DND-41 (cell line): ENCODE data around the gene BARHL1.
A peak's percentile ranks its signal among the peaks of the same experiment; 100 is the strongest.

ENCODE experiments used
- ATAC-seq: fragments of 200-7000 bp; cut with Tn5 transposase; 3 replicates; pipeline ENCODE4 v1.9.1; 2021; ENCODE audit warnings: low read depth; ENCODE audit not compliant: insufficient read depth
- DNase-seq: peaks from one replicate; pipeline ENCODE4 v3.0.0-alpha.2; 2020
- H2AFZ ChIP-seq: 2 replicates; pipeline ENCODE4 v1.6.0; 2012; ENCODE audit warnings: low read depth, low read length
- H3K27ac ChIP-seq: 2 replicates; pipeline ENCODE4 v1.5.1; 2012; ENCODE audit warnings: low read length, inconsistent platforms
- H3K27me3 ChIP-seq: fragments of 200-600 bp; sonication (generic); 2 replicates; pipeline ENCODE4 v1.6.0; 2012; ENCODE audit warnings: low read length, mild to moderate bottlenecking, inconsistent platforms; ENCODE audit not compliant: insufficient read depth, poor library complexity
- H3K36me3 ChIP-seq: 2 replicates; pipeline ENCODE4 v1.5.1; 2012; ENCODE audit warnings: low read length, inconsistent platforms; ENCODE audit not compliant: insufficient read depth
- H3K4me1 ChIP-seq: 2 replicates; pipeline ENCODE4 v1.5.1; 2012; ENCODE audit warnings: mild to moderate bottlenecking, low read length; ENCODE audit not compliant: insufficient read depth
- H3K4me2 ChIP-seq: 2 replicates; pipeline ENCODE4 v1.6.0; 2012; ENCODE audit warnings: mild to moderate bottlenecking, moderate library complexity, low read length, inconsistent platforms; ENCODE audit not compliant: insufficient read depth
- H3K4me3 ChIP-seq, 2 experiments: fragments of 200-600 bp in 1 of 2; shearing (Covaris generic) in 1 of 2; 2 replicates each; pipeline ENCODE4 v1.5.1; 2012 to 2016; ENCODE audit warnings: inconsistent platforms in 2 of 2, low read length in 2 of 2, mild to moderate bottlenecking in 2 of 2, low read depth in 1 of 2, moderate library complexity in 1 of 2
- H3K79me2 ChIP-seq: 2 replicates; pipeline ENCODE4 v1.6.0; 2012; ENCODE audit warnings: low read length, inconsistent platforms; ENCODE audit not compliant: insufficient read depth
- H3K9ac ChIP-seq: 2 replicates; pipeline ENCODE4 v1.6.0; 2012; ENCODE audit warnings: low read depth, mild to moderate bottlenecking, inconsistent platforms, low read length, moderate library complexity
- H3K9me3 ChIP-seq: 2 replicates; pipeline ENCODE4 v1.5.1; 2012; ENCODE audit warnings: low read length, moderate library complexity, mild to moderate bottlenecking, inconsistent platforms; ENCODE audit not compliant: insufficient read depth, severe bottlenecking
- H4K20me1 ChIP-seq: 2 replicates; pipeline ENCODE4 v1.6.0; 2012; ENCODE audit warnings: low read length; ENCODE audit not compliant: insufficient read depth
- CTCF ChIP-seq: IDR thresholded peaks from 2 replicates; pipeline ENCODE4 v1.5.1; 2012; ENCODE audit warnings: borderline replicate concordance, low read length, moderate library complexity, mild to moderate bottlenecking; ENCODE audit not compliant: poor library complexity, severe bottlenecking; ENCODE audit errors: extremely low read depth
- EZH2 ChIP-seq: IDR thresholded peaks from 3 replicates; pipeline ENCODE4 v1.6.1; 2012; ENCODE audit warnings: borderline replicate concordance, low read depth, mild to moderate bottlenecking, moderate library complexity, low read length, inconsistent platforms; ENCODE audit not compliant: severe bottlenecking

Gene BARHL1

DNA sequence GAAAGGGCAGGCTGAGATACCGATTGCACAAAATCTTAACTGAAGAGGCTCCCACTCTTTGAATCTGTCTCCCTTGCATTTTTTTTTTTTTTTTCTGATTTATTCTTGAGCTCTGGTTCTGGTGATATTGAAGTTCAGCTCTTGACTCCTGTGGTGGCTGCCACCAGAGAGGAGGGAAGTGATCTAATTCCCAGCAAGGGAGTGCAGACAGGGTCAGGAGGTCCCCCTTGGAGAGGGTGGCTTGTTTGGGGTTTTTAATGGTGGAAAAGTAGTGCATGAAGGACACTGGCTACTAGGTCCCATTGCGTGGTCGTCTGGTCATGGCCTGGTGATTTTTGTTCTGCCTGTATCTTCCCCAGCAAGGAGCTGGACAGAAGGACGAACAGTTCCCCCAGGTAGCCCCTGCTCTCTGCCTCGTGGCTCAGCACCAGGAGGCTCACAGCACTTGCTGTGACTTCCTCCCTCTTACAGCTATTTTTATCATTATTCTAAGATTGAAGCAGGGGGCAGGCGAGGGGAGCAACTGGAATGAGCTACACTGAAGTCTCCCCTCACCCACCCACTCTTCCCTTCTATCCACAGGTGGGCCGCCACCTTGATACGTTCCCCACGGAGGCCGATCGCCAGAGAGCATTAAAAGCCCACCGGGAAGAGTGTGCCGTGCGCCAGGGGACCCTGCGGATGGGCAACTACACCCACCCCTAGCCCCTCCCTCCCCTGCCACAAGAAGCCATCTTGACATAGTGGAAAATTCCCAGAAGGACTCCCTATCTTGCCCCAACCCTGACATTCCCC is 10.4 kb upstream of the BARHL1 start:
- Histone ChIP-seq H3K9ac (no peak overlapping the region), H3K27ac (no peak overlapping the region), H3K4me3 (no peak overlapping the region), H3K79me2 (no peaks in the 10 kb centered on the region), H2AFZ (no peak overlapping the region), H3K9me3 (no peaks in the 10 kb centered on the region), H3K4me2 (no peak overlapping the region), H4K20me1 (peaks cover 8% of the 10 kb centered on the region; the same call in 1 of the 2 replicates), H3K27me3 (no peaks in the 10 kb centered on the region), H3K36me3 (no peaks in the 10 kb centered on the region), H3K4me1 (no peaks in the 10 kb centered on the region)
- TF ChIP-seq CTCF (no peak), EZH2 (no peak)
- no peak for DNase-seq
- ATAC-seq = no peak

- TF ChIP-seq CTCF (no peak), EZH2 (no peak)
- H3K9me3 ChIP-seq = no peaks in the 10 kb centered on the region
- H3K27ac ChIP-seq = no peak overlapping the region
- H3K9ac ChIP-seq = no peak overlapping the region
- H3K4me3 ChIP-seq = no peak overlapping the region
- no peaks in the 10 kb centered on the region for H3K36me3 ChIP-seq
- no peak overlapping the region for H2AFZ ChIP-seq
- peaks cover 8% of the 10 kb centered on the region; the same call in 1 of the 2 replicates for H4K20me1 ChIP-seq
- DNase-seq (no peak), ATAC-seq (no peak)
- H3K27me3 ChIP-seq = no peaks in the 10 kb centered on the region
- H3K4me1 ChIP-seq = no peaks in the 10 kb centered on the region
- H3K79me2 ChIP-seq = no peaks in the 10 kb centered on the region
- no peak overlapping the region for H3K4me2 ChIP-seq
Observed at GRCh38 chr9:132572921-132573320, 9.5 kb upstream of the BARHL1 start.

- H3K4me3 ChIP-seq = no peak overlapping the region
- no peaks in the 10 kb centered on the region for H3K27me3 ChIP-seq
- no peaks in the 10 kb centered on the region for H3K36me3 ChIP-seq
- H3K9ac ChIP-seq = no peak overlapping the region
- no peaks in the 10 kb centered on the region for H3K4me1 ChIP-seq
- H3K4me2 ChIP-seq = no peak overlapping the region
- no peaks in the 10 kb centered on the region for H3K79me2 ChIP-seq
- no peaks in the 10 kb centered on the region for H3K9me3 ChIP-seq
- H3K27ac ChIP-seq = no peak overlapping the region
- TF ChIP-seq EZH2 (no peak), CTCF (peak; percentile 87)
- ATAC-seq (peak; percentile 92), DNase-seq (peak; percentile 72)
- H2AFZ ChIP-seq = no peak overlapping the region
- peaks cover 13% of the 10 kb centered on the region; the same call in 1 of the 2 replicates for H4K20me1 ChIP-seq
Observed at GRCh38 chr9:132575005-132575609, 7.3 kb upstream of the BARHL1 start.
